ENCODE results near the gene DNAH3. TPM values are rescaled to one million over a fixed set of nuclear protein-coding genes. Genes with fewer than 3 reads are reported as not detected.

Gene DNAH3
- total and polyA plus RNA-seq, 2 of the 13 experiments (the other 11 are each of a cell fraction or from before 2014, with no cell fraction given), result 0.07 to 0.08 TPM

- TF ChIP-seq MXD3 (CRISPR knock-in tag; IDR thresholded peaks at IDR 0.05) (peak; percentile 52; the same call in 1 of the 2 replicates), SIN3B (IDR thresholded peaks at IDR 0.05; ENCODE audit: low read length) (0 out of 2 replicates have a peak, but pooled peaks have one; percentile 8), KLF13 (CRISPR knock-in tag; IDR thresholded peaks at IDR 0.05) (peak; percentile 67; the same call in 1 of the 2 replicates), SRSF9 (IDR thresholded peaks at IDR 0.05; ENCODE audit: borderline replicate concordance, insufficient read depth, low read depth, low read length, poor library complexity, severe bottlenecking) (no peak), ZNF747 (CRISPR knock-in tag; IDR thresholded peaks at IDR 0.05; ENCODE audit: borderline replicate concordance) (peak; percentile 35; the same call in 1 of the 2 replicates), TFAP4 (IDR thresholded peaks at IDR 0.05; ENCODE audit: borderline replicate concordance, low read depth) (peak; percentile 46; the same call in 1 of the 2 replicates), PAXIP1 (CRISPR knock-in tag; conservative IDR thresholded peaks at IDR 0.05) (peak; percentile 75), PITX1 (CRISPR knock-in tag; IDR thresholded peaks at IDR 0.05) (peak; percentile 78), NR1H2 (CRISPR knock-in tag; IDR thresholded peaks at IDR 0.05; ENCODE audit: borderline replicate concordance, low read depth) (no peak), ARID5B (CRISPR knock-in tag; IDR thresholded peaks at IDR 0.05) (peak; percentile 49; the same call in 1 of the 2 replicates), PAWR (CRISPR knock-in tag; IDR thresholded peaks at IDR 0.05; ENCODE audit: borderline replicate concordance) (0 out of 2 replicates have a peak, but pooled peaks have one; percentile 84), BRCA1 (CRISPR knock-in tag; IDR thresholded peaks at IDR 0.05) (no peak), CBX1 (IDR thresholded peaks at IDR 0.05; ENCODE audit: low read depth) (peak; percentile 33)
Observed at GRCh38 chr16:20899477-20900298, 251.0 kb downstream of the DNAH3 start (continued).

Data from HepG2 (cell line).